ENCODE data around the gene PGAP1.

DNA sequence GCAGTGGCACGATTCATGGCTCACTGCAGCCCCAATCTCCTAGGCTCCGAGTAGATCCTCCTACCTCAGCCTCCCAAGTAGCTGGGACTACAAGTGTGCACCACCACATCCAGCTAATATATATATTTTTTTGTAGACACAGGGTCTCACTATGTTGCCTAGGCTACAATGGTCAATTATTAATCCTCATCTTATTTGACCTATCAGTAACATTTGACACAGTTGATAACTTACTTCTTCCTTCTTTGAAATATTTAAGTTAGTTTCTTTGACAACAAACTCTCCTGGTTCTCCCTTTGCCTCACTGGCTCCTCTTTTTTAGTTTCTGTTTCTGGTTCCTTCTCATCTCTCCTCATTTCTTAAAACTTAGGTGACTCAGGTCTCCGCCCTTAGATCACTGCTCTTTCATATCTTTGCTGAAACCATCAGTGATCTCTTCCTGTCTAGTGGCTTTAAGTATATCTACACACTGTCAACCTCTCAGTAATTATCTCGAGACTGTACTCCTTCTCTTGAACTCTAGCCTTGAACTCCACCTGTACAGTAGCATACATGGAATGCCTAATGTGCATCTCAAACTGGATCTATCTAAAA is 11.5 kb downstream of the PGAP1 start:
- TF ChIP-seq, protein P1, sequence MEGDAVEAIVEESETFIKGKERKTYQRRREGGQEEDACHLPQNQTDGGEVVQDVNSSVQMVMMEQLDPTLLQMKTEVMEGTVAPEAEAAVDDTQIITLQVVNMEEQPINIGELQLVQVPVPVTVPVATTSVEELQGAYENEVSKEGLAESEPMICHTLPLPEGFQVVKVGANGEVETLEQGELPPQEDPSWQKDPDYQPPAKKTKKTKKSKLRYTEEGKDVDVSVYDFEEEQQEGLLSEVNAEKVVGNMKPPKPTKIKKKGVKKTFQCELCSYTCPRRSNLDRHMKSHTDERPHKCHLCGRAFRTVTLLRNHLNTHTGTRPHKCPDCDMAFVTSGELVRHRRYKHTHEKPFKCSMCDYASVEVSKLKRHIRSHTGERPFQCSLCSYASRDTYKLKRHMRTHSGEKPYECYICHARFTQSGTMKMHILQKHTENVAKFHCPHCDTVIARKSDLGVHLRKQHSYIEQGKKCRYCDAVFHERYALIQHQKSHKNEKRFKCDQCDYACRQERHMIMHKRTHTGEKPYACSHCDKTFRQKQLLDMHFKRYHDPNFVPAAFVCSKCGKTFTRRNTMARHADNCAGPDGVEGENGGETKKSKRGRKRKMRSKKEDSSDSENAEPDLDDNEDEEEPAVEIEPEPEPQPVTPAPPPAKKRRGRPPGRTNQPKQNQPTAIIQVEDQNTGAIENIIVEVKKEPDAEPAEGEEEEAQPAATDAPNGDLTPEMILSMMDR (IDR thresholded peaks at IDR 0.05): no peak
- no peak for TF ChIP-seq POLR2A (IDR thresholded peaks at IDR 0.05)
- TF ChIP-seq EP300 (IDR thresholded peaks at IDR 0.05): no peak
